ENCODE results near the gene GALNT9.

DNA sequence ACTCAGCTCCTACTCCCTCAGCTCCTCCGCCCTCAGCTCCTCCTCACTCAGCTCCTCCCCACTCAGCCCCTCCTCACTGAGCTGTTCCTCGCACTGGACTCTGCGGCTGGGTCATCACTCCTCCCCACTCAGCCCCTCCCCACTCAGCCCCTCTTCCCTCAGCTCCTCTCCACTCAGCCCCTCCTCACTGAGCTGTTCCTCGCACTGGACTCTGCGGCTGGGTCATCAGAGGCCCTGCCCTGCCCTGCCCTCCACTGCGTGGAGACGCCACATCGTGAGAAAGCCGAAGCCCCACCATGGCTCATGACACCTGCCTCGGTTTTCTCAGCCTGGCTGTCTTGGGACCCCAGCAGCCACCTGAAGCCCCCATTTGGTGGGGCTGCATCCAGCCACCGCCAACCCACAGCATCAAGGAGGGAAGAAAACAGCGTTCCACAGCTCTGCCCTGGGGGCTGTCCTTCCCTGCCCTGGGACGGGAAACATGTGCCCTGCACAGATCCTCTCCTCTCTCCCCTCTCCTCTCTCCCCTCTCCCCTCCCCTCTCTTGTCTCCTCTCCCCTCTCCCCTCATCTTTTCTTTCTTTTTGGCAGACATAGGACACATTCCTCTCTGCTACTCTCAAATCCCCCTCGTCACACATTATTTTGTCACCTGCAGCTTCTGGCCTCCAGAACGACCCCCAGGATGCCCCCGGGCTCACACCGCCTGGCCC, 167.4 kb downstream of the GALNT9 start:
- no peak for TF ChIP-seq EZH2 (IDR thresholded peaks at IDR 0.05; ENCODE audit: low read length, missing control alignments)
- TF ChIP-seq, protein P1, sequence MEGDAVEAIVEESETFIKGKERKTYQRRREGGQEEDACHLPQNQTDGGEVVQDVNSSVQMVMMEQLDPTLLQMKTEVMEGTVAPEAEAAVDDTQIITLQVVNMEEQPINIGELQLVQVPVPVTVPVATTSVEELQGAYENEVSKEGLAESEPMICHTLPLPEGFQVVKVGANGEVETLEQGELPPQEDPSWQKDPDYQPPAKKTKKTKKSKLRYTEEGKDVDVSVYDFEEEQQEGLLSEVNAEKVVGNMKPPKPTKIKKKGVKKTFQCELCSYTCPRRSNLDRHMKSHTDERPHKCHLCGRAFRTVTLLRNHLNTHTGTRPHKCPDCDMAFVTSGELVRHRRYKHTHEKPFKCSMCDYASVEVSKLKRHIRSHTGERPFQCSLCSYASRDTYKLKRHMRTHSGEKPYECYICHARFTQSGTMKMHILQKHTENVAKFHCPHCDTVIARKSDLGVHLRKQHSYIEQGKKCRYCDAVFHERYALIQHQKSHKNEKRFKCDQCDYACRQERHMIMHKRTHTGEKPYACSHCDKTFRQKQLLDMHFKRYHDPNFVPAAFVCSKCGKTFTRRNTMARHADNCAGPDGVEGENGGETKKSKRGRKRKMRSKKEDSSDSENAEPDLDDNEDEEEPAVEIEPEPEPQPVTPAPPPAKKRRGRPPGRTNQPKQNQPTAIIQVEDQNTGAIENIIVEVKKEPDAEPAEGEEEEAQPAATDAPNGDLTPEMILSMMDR (conservative IDR thresholded peaks at IDR 0.05 in 1 of 2, IDR thresholded peaks at IDR 0.05 in 1 of 2; ENCODE audit: low read depth in 1 of 2, low read length in 2 of 2): no peak
